ENCODE measurements around the gene DMPK. TPM values are rescaled to one million over a fixed set of nuclear protein-coding genes. Genes with fewer than 3 reads are reported as not detected.

DMPK gene
- total RNA-seq, 2 donors from 2014 or later = 30.6 to 36.0 TPM

GRCh38 chr19:45768984-45769782, 13.1 kb downstream of the DMPK start, which contains the start of gene SIX5:
TSS of gene SIX5 (minus strand) at chr19:45769252. CDS start at chr19:45768844, 408 bp downstream.
- Histone ChIP-seq H3K4me3 (peak within 1 kb of the TSS; percentile 77), H3K27ac (peak within 1 kb of the TSS; percentile 97), H3K4me1 (peaks cover 8% of the 10 kb centered on the region), H3K9ac (ENCODE audit: low read depth in 2 of 2, low read length in 2 of 2) (peak within 1 kb of the TSS; percentile 94 to 95), H3K9me3 (no peaks in the 10 kb centered on the region), H3K36me3 (no peaks in the 10 kb centered on the region), H3K27me3 (no peaks in the 10 kb centered on the region)
- intact Hi-C loops (cut with DNase I) = loop anchor here (5.0 kb wide), 2 partner anchors 52 to 77 kb away; partner anchors contain the start of genes QPCTL and SNRPD2
- no peak for TF ChIP-seq CTCF (IDR thresholded peaks at IDR 0.05)
- DNase-seq = peak; percentile 99

- no peak for TF ChIP-seq CTCF (IDR thresholded peaks at IDR 0.05)
- no peak for DNase-seq
- intact Hi-C loops (cut with DNase I) = loop anchor here (5.0 kb wide), 2 partner anchors 51 to 76 kb away; partner anchors contain the start of genes QPCTL and SNRPD2
These were observed 13.7 kb downstream of the DMPK start for GRCh38 chr19:45768655-45768983.

GRCh38 chr19:45767881-45768654, 14.2 kb downstream of the DMPK start:
- H3K9me3 ChIP-seq = no peaks in the 10 kb centered on the region
- peak overlapping the region; percentile 91 to 95 for H3K9ac ChIP-seq (ENCODE audit: low read depth in 2 of 2, low read length in 2 of 2)
- peak overlapping the region; percentile 77 for H3K4me3 ChIP-seq
- intact Hi-C loops (cut with DNase I) = loop anchor here (5.0 kb wide), 2 partner anchors 51 to 76 kb away; partner anchors contain the start of genes QPCTL and SNRPD2
- peak overlapping the region; percentile 97 for H3K27ac ChIP-seq
- no peaks in the 10 kb centered on the region for H3K36me3 ChIP-seq
- no peaks in the 10 kb centered on the region for H3K27me3 ChIP-seq
- no peak for TF ChIP-seq CTCF (IDR thresholded peaks at IDR 0.05)
- H3K4me1 ChIP-seq = peaks cover 8% of the 10 kb centered on the region
- DNase-seq = peak; percentile 67

More at GRCh38 chr19:45768655-45768983, 13.7 kb downstream of the DMPK start:
- no peaks in the 10 kb centered on the region for H3K27me3 ChIP-seq
- peaks cover 8% of the 10 kb centered on the region for H3K4me1 ChIP-seq
- H3K27ac ChIP-seq = peak overlapping the region; percentile 97
- H3K9ac ChIP-seq (ENCODE audit: low read depth in 2 of 2, low read length in 2 of 2) = peak overlapping the region; percentile 94 to 95
- no peaks in the 10 kb centered on the region for H3K36me3 ChIP-seq
- peak overlapping the region; percentile 77 for H3K4me3 ChIP-seq
- no peaks in the 10 kb centered on the region for H3K9me3 ChIP-seq

GRCh38 chr19:45767410-45767880, 14.8 kb downstream of the DMPK start:
- peak; percentile 75 for DNase-seq
- TF ChIP-seq CTCF (IDR thresholded peaks at IDR 0.05) = no peak
- Histone ChIP-seq H3K27ac (peak overlapping the region; percentile 97), H3K9ac (ENCODE audit: low read depth in 2 of 2, low read length in 2 of 2) (peak overlapping the region; percentile 91 to 95), H3K36me3 (no peaks in the 10 kb centered on the region), H3K9me3 (no peaks in the 10 kb centered on the region), H3K4me3 (peak overlapping the region; percentile 77), H3K27me3 (no peaks in the 10 kb centered on the region), H3K4me1 (peaks cover 8% of the 10 kb centered on the region)
- intact Hi-C loops (cut with DNase I) = loop anchor here (5.0 kb wide), 2 partner anchors 50 to 75 kb away; partner anchors contain the start of genes QPCTL and SNRPD2

GRCh38 chr19:45766869-45767346, 15.4 kb downstream of the DMPK start:
- intact Hi-C loops (cut with DNase I) = loop anchor here (5.0 kb wide), 2 partner anchors 50 to 75 kb away; partner anchors contain the start of genes QPCTL and SNRPD2
- H3K4me3 ChIP-seq = peak overlapping the region; percentile 77
- DNase-seq = no peak

More at GRCh38 chr19:45766869-45767346, 15.4 kb downstream of the DMPK start:
- Histone ChIP-seq H3K9me3 (no peaks in the 10 kb centered on the region), H3K4me1 (peaks cover 8% of the 10 kb centered on the region), H3K9ac (ENCODE audit: low read depth in 2 of 2, low read length in 2 of 2) (peak overlapping the region; percentile 91 to 95), H3K36me3 (no peaks in the 10 kb centered on the region), H3K27ac (peak overlapping the region; percentile 97), H3K27me3 (no peaks in the 10 kb centered on the region)
- TF ChIP-seq CTCF (IDR thresholded peaks at IDR 0.05) = no peak
